H1 (cell line): ENCODE measurements around the gene VWA1. TPM values are rescaled to one million over a fixed set of nuclear protein-coding genes. Genes with fewer than 3 reads are reported as not detected.

Experiments used
- CTCF ChIA-PET: fragments of 300-600 bp; sonication (Branson Sonifier 250); formaldehyde crosslinking; loops from one replicate; lab custom pipeline; 2021; ENCODE audit not compliant: partially characterized antibody; lab: Charles Lee
- POLR2A ChIA-PET: fragments of 300-600 bp; sonication (Branson Sonifier 250); formaldehyde crosslinking; loops from one replicate; lab custom pipeline; 2021; ENCODE audit warnings: inconsistent platforms; ENCODE audit not compliant: partially characterized antibody; lab: Charles Lee
- DNase-seq, 2 experiments: peaks; one replicate each; pipeline versions ENCODE4 v3.0.0 to v3.0.0-alpha.2; 2010 to 2022; ENCODE audit warnings: low spot score in 2 of 2, low read depth in 1 of 2, mixed read lengths in 1 of 2
- FAIRE-seq: peaks from 2 replicates; lab custom pipeline; 2011; peaks lifted over from hg19 to GRCh38; lab: Jason Lieb, UNC
- H2AFZ ChIP-seq: 2 replicates; pipeline ENCODE4 v1.8.1; 2012; ENCODE audit warnings: low read length, inconsistent platforms
- H2AK5ac ChIP-seq: 2 replicates; pipeline ENCODE4 v1.6.1; 2013; ENCODE audit warnings: low read depth, low read length
- H2BK120ac ChIP-seq: replicated peaks from 2 replicates; pipeline ENCODE3; 2013; ENCODE audit warnings: low read depth, low read length, inconsistent platforms
- H2BK12ac ChIP-seq: 2 replicates; pipeline ENCODE4 v1.6.1; 2013; ENCODE audit warnings: low read depth, low read length
- H2BK15ac ChIP-seq: 2 replicates; pipeline ENCODE4 v1.6.1; 2013; ENCODE audit warnings: low read length
- H2BK20ac ChIP-seq: 2 replicates; pipeline ENCODE4 v1.6.1; 2013; ENCODE audit warnings: low read length
- H2BK5ac ChIP-seq: 2 replicates; pipeline ENCODE4 v1.6.1; 2013; ENCODE audit warnings: low read depth, low read length
- H3K14ac ChIP-seq: 2 replicates; pipeline ENCODE4 v1.6.1; 2013; ENCODE audit warnings: inconsistent platforms; ENCODE audit not compliant: insufficient read length
- H3K18ac ChIP-seq: 2 replicates; pipeline ENCODE4 v1.6.1; 2013; ENCODE audit warnings: low read length; ENCODE audit errors: extremely low read depth
- H3K23ac ChIP-seq: 2 replicates; pipeline ENCODE4 v1.6.1; 2013; ENCODE audit warnings: inconsistent platforms; ENCODE audit not compliant: insufficient read length
- H3K23me2 ChIP-seq: 2 replicates; pipeline ENCODE4 v1.6.1; 2013; ENCODE audit warnings: low read depth, low read length
- H3K27ac ChIP-seq: 2 replicates; pipeline ENCODE4 v1.6.1; 2011; ENCODE audit warnings: low read depth, low read length, inconsistent platforms
- H3K27me3 ChIP-seq, 4 experiments: replicated peaks in 1 of 4; 1 replicate in 1 of 4; 2 replicates in 3 of 4; pipeline versions ENCODE4 v1.6.1 to v1.8.1; 2011 to 2013; ENCODE audit warnings: low read length in 3 of 4, mild to moderate bottlenecking in 3 of 4, inconsistent platforms in 2 of 4, mixed read lengths in 2 of 4, moderate library complexity in 1 of 4; ENCODE audit not compliant: control insufficient read depth in 3 of 4, insufficient read depth in 3 of 4; ENCODE audit errors: extremely low read depth in 1 of 4
- H3K36me3 ChIP-seq, 4 experiments: 2 replicates each; pipeline versions ENCODE4 v1.6.1 to v1.8.1; 2011 to 2013; ENCODE audit warnings: mild to moderate bottlenecking in 4 of 4, low read length in 3 of 4, moderate library complexity in 2 of 4, control low read depth in 1 of 4, inconsistent platforms in 1 of 4; ENCODE audit not compliant: insufficient read depth in 4 of 4, control insufficient read depth in 2 of 4
- H3K4ac ChIP-seq: replicated peaks from 2 replicates; pipeline ENCODE3; 2013; ENCODE audit warnings: low read length, low read depth, mixed read lengths, inconsistent platforms; ENCODE audit not compliant: insufficient read length
- H3K4me1 ChIP-seq, 4 experiments: replicated peaks in 1 of 4; 1 replicate in 1 of 4; 2 replicates in 3 of 4; pipeline versions ENCODE4 v1.6.1 to v1.8.1; 2011 to 2013; ENCODE audit warnings: low read length in 3 of 4, inconsistent platforms in 2 of 4, mixed read lengths in 1 of 4; ENCODE audit not compliant: insufficient read depth in 4 of 4, control insufficient read depth in 3 of 4
- H3K4me2 ChIP-seq, 2 experiments: 2 replicates each; pipeline versions ENCODE4 v1.6.1 to v1.8.1; 2011 to 2013; ENCODE audit warnings: low read depth in 2 of 2, low read length in 2 of 2, control low read depth in 1 of 2, inconsistent platforms in 1 of 2, mild to moderate bottlenecking in 1 of 2; ENCODE audit not compliant: insufficient read depth in 1 of 2
- H3K4me3 ChIP-seq, 4 experiments: fragments of 200-600, 300-600 bp in 1 of 4; sonication (generic), shearing (Covaris generic), sonication (Bioruptor Twin) in 1 of 4; 2 replicates each; pipeline versions ENCODE4 v1.5.1 to v1.8.1; 2011 to 2016; ENCODE audit warnings: low read length in 4 of 4, low read depth in 3 of 4, control low read depth in 2 of 4, inconsistent platforms in 2 of 4, mild to moderate bottlenecking in 2 of 4, mixed read lengths in 1 of 4, moderate library complexity in 1 of 4; ENCODE audit not compliant: insufficient read depth in 2 of 4; ENCODE audit errors: extremely low read depth in 1 of 4
- H3K56ac ChIP-seq: replicated peaks from 2 replicates; pipeline ENCODE3; 2013; ENCODE audit warnings: low read depth, mild to moderate bottlenecking, mixed read lengths, low read length, inconsistent platforms; ENCODE audit not compliant: insufficient read length
- H3K79me1 ChIP-seq: 2 replicates; pipeline ENCODE4 v1.6.1; 2013; ENCODE audit warnings: low read depth, low read length, control low read depth
- H3K79me2 ChIP-seq, 2 experiments: 2 replicates each; pipeline versions ENCODE4 v1.6.1 to v1.8.1; 2012 to 2013; ENCODE audit warnings: low read length in 2 of 2, mild to moderate bottlenecking in 2 of 2, inconsistent platforms in 1 of 2; ENCODE audit not compliant: insufficient read depth in 2 of 2, control insufficient read depth in 1 of 2
- H3K9ac ChIP-seq, 4 experiments: replicated peaks in 1 of 4; 1 replicate in 1 of 4; 2 replicates in 3 of 4; pipeline versions ENCODE4 v1.6.1 to v1.8.1; 2011 to 2013; ENCODE audit warnings: low read depth in 3 of 4, low read length in 3 of 4, control low read depth in 2 of 4, mild to moderate bottlenecking in 2 of 4, moderate library complexity in 2 of 4, inconsistent platforms in 1 of 4; ENCODE audit errors: extremely low read depth in 1 of 4
- H3K9me3 ChIP-seq, 2 experiments: 2 replicates each; pipeline versions ENCODE4 v1.6.1 to v1.8.1; 2012 to 2013; ENCODE audit warnings: mild to moderate bottlenecking in 2 of 2, moderate library complexity in 2 of 2, control low read depth in 1 of 2, inconsistent platforms in 1 of 2, low read depth in 1 of 2, low read length in 1 of 2, mixed read lengths in 1 of 2; ENCODE audit not compliant: insufficient read depth in 2 of 2
- H4K20me1 ChIP-seq, 2 experiments: replicated peaks in 1 of 2; 2 replicates each; pipeline versions ENCODE3 to v1.8.1; 2011 to 2013; ENCODE audit warnings: inconsistent platforms in 2 of 2, low read length in 2 of 2, mild to moderate bottlenecking in 1 of 2; ENCODE audit not compliant: insufficient read depth in 2 of 2, control insufficient read depth in 1 of 2
- H4K5ac ChIP-seq: 2 replicates; pipeline ENCODE4 v1.6.1; 2013; ENCODE audit warnings: low read length, low read depth, mixed read lengths, inconsistent platforms; ENCODE audit not compliant: insufficient read length
- H4K8ac ChIP-seq: 2 replicates; pipeline ENCODE4 v1.8.0; 2013; ENCODE audit warnings: mild to moderate bottlenecking, moderate library complexity, low read length, inconsistent platforms; ENCODE audit not compliant: insufficient read depth; ENCODE audit errors: extremely low read depth
- H4K91ac ChIP-seq: replicated peaks from 2 replicates; pipeline ENCODE3; 2013; ENCODE audit warnings: low read length, mixed read lengths, inconsistent platforms; ENCODE audit not compliant: insufficient read length
- SRF ChIP-seq: IDR thresholded peaks from 2 replicates; pipeline ENCODE4 v1.6.1; 2011; ENCODE audit warnings: mild to moderate bottlenecking, low read depth, low read length, moderate library complexity
- WGBS, 2 experiments: shearing (Covaris generic) in 1 of 2; methylation state at CpG; one replicate each; pipeline versions ENCODE4 v1.1.6 to v1.1.7; 2013 to 2015; ENCODE audit warnings: low lambda C conversion rate in 2 of 2, mixed read lengths in 2 of 2, inconsistent platforms in 1 of 2, low coverage in 1 of 2, missing lambda C conversion rate in 1 of 2; ENCODE audit not compliant: insufficient replicate concordance in 2 of 2, insufficient coverage in 1 of 2, insufficient read length in 1 of 2; ENCODE audit errors: extremely low coverage in 1 of 2, missing lambda C conversion rate in 1 of 2; 5-methylcytosine and 5-hydroxymethylcytosine counted together
- polyA plus RNA-seq, 7 experiments: library from polyadenylated mRNA; depleted of rRNA in 3 of 7; stranded (reverse) in 5 of 7; unstranded in 2 of 7; fragments of >200 nt in 5 of 7; fragments of 200-250 nt in 2 of 7; gene quantifications; 1 replicate in 5 of 7; 2 replicates in 1 of 7; 4 replicates in 1 of 7; pipeline versions ENCODE4 v1.2.1 to v1.2.3, GENCODE V29; 2011 to 2013; ENCODE audit warnings: missing spikeins in 2 of 7, mixed read lengths in 2 of 7
- total RNA-seq: library from RNA; stranded (reverse); fragmentation: NEBNext Ultra II Directional; extraction: Animal tissue kit (Norgen Biotek cat#: 25700); gene quantifications from 2 replicates; pipeline ENCODE4 v1.2.1, GENCODE V29; 2021

The VWA1 gene
- total and polyA plus RNA-seq, 2 of the 8 experiments (the other 6 are each of a cell fraction or from before 2014, with no cell fraction given): 16.0 to 36.6 TPM

DNA sequence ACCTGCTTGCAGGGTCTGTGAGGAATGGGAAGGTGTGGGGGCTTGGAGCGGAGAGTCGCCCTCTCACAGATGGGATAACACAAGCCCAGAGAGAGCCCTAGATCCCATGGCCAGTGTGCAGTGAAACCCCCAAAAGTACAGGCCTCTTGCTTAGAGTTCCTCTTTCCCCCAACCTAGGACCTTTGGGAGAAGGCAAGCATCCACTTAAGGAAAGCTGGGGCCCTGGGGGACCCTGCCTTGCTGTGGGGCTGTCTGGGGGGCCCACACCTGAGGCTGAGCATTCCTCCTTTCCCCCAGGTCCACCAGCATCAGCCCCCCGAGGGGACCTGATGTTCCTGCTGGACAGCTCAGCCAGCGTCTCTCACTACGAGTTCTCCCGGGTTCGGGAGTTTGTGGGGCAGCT lies 1.1 kb downstream of the VWA1 start:
- H2AFZ ChIP-seq: no peak overlapping the region
- H3K36me3 ChIP-seq: peaks cover 0 to 7% (median 0%) of the 10 kb centered on the region in 4 experiments; a peak in 1 of 8 replicates
- CTCF ChIA-PET: interaction anchor here (0.6 to 3.0 kb wide), 7 partner anchors 9 to 68 kb away, joined by 3 to 20 read pairs (median 5); no protein-coding TSS in a partner anchor
- H2BK12ac ChIP-seq: 0 out of 2 replicates have a peak overlapping the region, but pooled peaks have one; percentile 50
- H3K18ac ChIP-seq: no peak overlapping the region
- no peaks in the 10 kb centered on the region for H3K79me1 ChIP-seq
- H3K27me3 ChIP-seq: peaks cover 0 to 3% (median 0%) of the 10 kb centered on the region in 4 experiments; a peak in 2 of 7 replicates
- 0 out of 2 replicates have a peak overlapping the region, but pooled peaks have one; percentile 88 for H2AK5ac ChIP-seq
- no peak overlapping the region for H2BK5ac ChIP-seq
- no peak overlapping the region for H3K4ac ChIP-seq
- peaks cover 18% of the 10 kb centered on the region; the same call in 1 of the 2 replicates for H3K23me2 ChIP-seq
- no peak overlapping the region for H4K91ac ChIP-seq
- peaks cover 0 to 44% (median 36%) of the 10 kb centered on the region in 4 experiments; a peak in 6 of 7 replicates for H3K4me1 ChIP-seq
- H3K27ac ChIP-seq: no peak overlapping the region
- peak overlapping the region; percentile 2; the same call in 1 of the 2 replicates for H4K8ac ChIP-seq
- POLR2A ChIA-PET: interaction anchor here (0.5 to 22.9 kb wide), 7 partner anchors 8 to 342 kb away, joined by 3 to 515 read pairs (median 6); partner anchors contain the start of genes ANKRD65, CCNL2 and MRPL20
- peaks cover 0 to 8% of the 10 kb centered on the region in 2 experiments; a peak in 1 of 4 replicates for H3K79me2 ChIP-seq
- peaks cover 4 to 7% of the 10 kb centered on the region in 2 experiments for H4K20me1 ChIP-seq
- no peak overlapping the region for H2BK120ac ChIP-seq
- no peak overlapping the region for H3K9ac ChIP-seq
- TF ChIP-seq SRF: no peak
- FAIRE-seq (no peak), DNase-seq (no peak)
- peak overlapping the region in 3 of 4 experiments; percentile 46 to 72 (median 72); a peak in 4 of 8 replicates for H3K4me3 ChIP-seq
- peak overlapping the region; percentile 54 to 94 for H3K4me2 ChIP-seq
- no peak overlapping the region for H2BK15ac ChIP-seq
- no peak overlapping the region for H2BK20ac ChIP-seq
- H3K23ac ChIP-seq: no peak overlapping the region
- WGBS, 2 experiments: 92% methylated on average over 6 of the region's 7 CpGs; no CpG with 5 or more reads in 1 of the 2 experiments
- H3K56ac ChIP-seq: no peak overlapping the region
- H4K5ac ChIP-seq: no peak overlapping the region
- H3K9me3 ChIP-seq: no peaks in the 10 kb centered on the region
- no peak overlapping the region for H3K14ac ChIP-seq
